ENCODE results near the gene FTHL17.

Gene FTHL17

DNA sequence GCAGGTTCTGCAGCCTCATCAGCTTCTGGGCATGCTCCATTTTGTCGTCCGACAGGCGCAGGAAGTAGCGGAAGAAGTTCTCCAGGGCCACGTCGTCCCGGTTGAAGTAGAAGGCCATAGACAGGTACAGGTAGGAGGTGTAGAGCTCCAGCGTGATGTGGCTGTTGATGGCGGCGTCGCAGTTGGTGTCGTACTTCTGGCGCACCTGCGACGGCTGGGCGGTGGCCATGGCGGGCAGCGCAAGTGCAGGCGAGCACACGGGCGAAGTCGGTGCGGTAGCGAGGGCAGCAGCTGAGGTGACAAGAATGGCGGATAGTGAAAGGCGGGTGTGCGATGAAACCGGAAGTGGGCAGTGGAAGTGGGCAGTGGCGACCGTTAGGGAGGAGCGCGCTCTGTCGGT, at the start of gene FTHL17:
TSS of gene FTHL17 (minus strand) at position 317 of the 400 bp plus-strand sequence. CDS start at position 229, 88 bp downstream.
- DNase-seq (ENCODE audit: low read depth, low spot score), result no peak

DNA sequence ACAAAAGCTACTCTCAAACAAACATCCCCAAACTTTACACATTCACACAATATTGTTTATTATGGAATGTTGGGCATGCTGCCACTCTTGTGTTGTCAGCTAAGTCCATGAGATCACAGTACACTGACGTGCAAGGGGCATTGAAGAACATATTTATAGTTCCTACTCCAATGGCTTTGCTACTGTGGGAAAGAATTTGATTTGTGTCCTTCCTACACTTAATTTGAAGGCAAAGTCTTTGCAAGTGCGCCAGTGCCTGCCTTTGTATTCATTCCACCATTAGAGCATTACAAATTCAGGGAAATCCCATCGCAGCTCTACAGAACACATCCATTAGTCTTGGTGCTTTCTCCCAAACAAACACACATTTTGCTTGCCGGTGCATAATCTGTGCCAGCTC, 45.4 kb upstream of the FTHL17 start:
- no peak for DNase-seq (ENCODE audit: low read depth, low spot score)

DNA sequence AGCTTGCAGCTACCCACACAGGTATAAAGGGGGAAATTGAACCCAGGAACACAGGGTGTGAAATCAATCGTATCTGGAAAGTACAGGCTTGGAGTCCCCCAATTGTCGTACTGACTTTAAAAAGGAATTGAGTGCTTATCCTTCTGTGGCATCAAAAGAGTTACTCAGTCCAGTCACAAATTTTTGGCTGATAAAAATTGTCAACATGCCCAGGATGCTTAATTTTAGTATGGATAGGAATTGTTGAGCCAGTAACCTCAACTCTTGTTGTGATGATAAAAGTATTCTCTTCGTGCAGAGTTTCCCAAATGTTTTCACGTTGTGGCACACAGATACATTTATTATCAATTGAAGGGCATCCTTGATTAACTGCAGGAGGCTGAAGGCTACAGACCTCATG, 43.6 kb upstream of the FTHL17 start:
- no peak for DNase-seq (ENCODE audit: low read depth, low spot score)

DNA sequence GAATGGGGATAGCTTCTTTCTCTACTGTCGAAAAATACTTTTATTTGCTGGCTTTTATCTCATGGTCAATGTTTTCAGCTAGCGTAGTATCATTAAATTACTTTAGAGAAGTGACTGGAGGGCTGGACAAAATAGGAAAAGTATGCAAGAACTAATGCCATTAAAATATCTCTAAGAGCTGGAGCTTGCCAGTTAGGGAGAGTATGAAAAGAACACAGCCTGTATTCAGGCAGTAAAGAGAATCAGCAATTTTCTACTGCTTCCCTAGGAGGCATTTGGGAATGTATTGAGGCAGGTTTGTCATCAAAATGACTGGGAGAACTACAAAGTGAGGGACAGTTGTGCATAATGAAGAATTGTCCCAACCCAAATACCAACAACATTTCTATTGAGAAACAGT, 43.0 kb upstream of the FTHL17 start:
- DNase-seq (ENCODE audit: low read depth, low spot score), result no peak

DNA sequence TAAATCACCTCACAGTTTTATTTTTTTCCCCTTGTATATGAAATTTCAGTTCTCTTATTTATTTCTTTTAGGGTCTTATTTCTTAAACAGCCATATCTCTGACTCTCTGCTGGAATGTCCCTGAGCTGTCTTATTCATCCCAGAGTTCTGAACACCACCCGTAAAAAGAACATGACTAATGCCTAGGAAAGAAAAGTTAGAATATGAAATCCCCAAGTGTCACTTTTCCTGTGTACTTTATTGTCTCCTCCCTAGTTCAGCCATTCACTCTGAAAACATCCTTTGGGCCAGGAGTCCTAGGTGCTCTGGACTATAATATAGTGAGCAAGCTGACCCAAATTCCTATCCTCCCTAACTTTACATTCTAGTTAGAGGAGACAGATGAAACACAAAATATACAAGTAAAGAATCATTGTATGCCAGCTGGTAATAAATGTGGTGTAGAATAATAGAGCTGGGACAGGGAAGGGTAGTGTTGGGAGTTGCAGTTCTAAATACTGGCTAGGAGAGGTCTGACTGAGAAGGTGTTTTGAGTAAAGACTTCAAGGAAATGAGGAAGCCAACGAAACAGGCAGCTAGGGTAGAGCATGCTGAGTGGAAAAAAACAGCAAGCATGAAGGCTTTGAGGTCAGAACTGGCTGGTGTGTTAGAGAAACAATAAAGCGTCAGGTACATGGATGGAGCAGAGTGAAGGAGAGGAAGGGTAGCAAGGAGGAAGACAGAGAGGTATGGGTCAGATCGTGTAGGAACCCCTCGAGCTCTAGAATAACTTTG, 40.6 kb upstream of the FTHL17 start:
- no peak for DNase-seq (ENCODE audit: low read depth, low spot score)

DNA sequence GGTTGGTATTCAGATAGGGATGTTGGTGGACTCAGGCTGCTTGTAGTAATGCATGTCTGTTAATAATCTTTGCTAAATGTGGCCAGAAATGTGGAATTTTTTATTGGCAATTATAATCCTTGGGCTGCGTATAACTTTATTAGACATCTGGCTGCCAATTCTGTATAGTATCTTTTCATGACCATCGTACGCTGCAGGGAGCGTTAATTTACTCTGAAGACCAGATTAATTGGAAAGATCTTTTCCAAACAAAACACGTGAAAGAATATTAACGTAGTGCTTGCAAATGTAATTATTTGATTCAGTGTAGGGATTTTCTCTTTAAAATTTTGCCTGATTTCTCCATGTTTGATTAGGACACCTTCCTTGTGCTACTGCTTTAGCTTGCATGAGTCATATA, 38.8 kb upstream of the FTHL17 start:
- DNase-seq (ENCODE audit: low read depth, low spot score), result no peak

DNA sequence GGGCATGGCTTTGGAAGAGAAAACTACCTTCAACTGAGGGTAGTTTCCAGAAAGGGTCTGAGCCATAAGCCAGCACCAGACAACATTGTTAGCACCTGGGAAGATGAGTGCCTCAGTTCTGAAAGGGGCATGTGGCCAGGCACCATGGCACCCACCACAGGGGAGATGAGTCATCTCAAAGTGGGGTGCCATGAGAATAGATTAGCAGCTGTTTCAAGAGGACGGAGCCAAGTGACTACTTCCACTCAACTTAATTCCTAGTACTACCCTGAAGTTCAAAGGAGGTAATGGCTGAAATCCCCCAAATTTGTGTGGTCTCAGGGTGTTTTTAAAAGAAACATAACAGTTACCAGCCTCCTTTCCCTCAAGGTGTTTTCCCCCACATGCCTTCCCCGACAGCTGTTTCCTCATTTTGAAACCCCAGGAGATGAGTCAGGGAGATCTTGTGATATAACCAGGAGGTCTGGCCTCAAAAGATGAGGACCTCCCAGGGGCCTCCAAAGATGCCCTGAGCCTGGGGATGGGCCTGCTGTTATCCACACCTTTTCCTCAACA, 27.8 kb upstream of the FTHL17 start:
- no peak for DNase-seq (ENCODE audit: low read depth, low spot score)

DNA sequence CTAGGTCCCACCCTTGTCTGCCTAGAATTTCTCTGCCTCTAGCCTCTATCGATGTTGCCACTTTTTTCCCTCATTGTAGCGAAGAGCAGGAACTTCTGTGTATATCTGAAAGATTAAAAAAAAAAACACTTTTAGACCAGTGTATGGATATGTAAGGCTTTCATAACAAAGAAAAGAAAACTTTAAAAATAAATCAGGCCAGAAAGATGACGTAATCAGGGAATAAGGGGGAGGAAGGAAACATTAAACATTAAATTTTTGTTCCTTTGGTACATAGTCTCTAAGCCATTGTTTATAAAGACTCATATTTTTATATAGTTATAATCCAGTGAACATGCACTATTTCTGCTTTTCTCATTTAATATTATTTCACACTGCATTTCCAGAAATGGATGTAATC, 26.2 kb upstream of the FTHL17 start:
- no peak for DNase-seq (ENCODE audit: low read depth, low spot score)

DNA sequence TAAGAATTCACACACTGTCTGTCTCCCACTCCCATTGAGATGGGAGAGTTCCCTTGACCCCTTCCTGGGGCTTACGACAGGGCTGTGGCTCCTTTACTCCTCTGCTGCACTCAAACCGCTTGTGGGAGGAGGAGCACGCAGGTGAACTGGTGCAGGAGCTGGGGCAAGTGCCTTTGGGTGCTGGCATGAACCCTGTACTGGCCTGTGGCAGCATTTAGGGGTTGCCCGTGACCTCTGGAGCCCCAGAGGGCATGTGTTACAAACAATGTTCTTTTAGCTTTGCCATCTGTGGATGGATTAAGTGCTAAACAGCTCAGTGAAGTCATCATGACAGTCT, 21.8 kb upstream of the FTHL17 start:
- no peak for DNase-seq (ENCODE audit: low read depth, low spot score)

DNA sequence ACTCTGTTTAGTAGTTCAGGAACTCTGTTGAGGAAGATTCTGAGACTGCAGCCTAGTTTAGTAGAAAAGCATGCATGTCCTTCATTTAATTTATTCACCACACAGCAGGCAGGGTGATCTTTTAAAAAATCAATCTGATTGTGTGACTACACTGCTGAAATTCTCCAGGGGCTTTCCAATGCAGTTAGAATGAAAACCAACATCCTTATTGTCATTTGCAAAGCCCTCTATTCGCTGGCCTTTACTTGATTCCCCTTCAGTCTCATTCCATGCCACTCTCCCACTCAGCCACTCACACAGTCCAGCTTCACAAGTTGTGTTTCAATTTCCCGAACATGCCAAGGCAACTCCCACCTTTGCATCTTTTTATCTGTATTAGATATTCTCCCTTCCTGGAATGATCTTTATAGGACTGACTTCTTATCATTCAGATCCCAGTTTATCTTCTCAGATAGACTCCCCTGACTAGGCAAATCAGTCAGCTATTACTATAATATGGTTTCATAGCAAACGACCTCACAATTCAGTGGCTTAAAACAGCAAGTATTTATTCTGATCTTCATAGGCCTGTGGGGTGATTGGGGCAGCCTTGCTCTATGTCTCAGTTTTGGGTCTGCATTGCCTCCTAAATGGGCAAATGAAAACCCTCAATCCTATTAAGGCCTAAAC, 21.3 kb upstream of the FTHL17 start:
- no peak for DNase-seq (ENCODE audit: low read depth, low spot score)

DNA sequence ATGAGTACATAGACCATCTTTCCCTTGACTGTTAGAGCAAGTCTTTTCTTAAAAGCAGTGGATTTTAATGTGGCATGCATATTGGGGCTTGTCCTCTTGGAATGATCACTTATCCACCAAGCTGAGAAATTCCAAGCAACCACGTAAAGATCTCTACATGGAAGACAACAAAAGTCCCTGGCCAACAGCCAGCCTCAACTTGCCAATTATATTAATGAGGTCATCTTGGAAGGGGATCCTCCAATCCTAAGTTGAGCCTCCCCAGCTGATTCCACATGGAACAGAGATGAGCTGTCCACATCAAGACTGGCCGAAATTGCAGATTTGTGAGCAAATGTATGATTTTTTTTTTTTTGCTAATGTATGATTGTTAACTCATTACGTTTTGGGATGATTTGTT, 20.6 kb upstream of the FTHL17 start:
- no peak for DNase-seq (ENCODE audit: low read depth, low spot score)

DNA sequence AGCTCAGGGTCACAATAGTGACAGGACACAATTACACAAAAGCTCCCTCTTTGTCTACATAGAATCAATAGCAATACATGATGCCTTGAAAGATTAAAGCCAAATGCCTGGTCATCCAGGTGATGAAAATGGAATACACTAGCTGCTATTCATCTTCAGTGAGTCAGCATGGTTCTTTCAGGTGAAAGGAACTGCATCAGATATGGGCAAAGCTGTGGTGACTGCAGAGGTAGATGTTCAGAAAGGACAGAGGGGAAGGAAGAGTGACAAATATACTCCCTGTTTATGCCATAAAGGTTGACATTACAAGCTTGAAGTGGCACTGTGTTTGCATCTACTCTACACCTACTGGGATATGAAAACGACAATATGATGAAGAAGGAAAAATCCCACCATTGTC, 20.0 kb upstream of the FTHL17 start:
- DNase-seq (ENCODE audit: low read depth, low spot score), result no peak

DNA sequence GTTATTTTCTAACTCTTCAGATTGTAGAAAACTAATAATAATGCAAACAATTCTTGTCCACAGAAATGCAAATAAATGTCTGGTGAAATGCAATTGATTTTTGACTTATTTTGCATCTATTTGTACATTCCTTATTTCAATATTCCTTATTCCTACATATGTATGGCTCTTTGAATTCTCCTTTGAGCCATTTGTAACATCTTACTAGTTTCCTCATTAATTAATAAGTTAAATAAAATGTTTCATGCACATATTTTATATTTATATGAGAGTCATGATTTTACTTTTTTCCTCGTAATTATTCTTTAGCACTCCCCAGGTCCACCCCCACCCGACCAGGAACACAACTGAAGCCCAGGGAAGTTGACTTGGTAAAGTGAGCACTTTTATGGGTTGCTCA, 2.7 kb upstream of the FTHL17 start:
- no peak for DNase-seq (ENCODE audit: low read depth, low spot score)

DNA sequence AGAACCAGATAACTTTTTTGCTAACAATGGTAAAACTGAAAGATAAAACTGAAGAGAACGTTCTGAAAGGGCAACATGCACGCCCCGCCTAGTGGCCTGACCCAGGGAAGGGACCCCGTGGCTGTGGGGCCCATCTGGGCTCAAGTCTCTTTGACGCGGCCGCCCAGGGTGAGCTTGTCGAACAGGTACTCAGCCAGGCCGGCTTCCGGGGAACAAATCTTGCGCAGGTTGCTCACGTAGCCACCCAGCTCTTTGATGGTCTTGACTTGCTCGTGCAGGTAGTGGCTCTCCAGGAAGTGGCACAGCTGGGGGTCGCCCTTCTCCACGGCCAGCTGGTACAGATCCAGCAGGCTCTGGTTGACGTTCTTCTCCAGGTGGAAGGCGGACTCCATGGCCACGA, 579 bp downstream of the FTHL17 start:
- no peak for DNase-seq (ENCODE audit: low read depth, low spot score)

DNA sequence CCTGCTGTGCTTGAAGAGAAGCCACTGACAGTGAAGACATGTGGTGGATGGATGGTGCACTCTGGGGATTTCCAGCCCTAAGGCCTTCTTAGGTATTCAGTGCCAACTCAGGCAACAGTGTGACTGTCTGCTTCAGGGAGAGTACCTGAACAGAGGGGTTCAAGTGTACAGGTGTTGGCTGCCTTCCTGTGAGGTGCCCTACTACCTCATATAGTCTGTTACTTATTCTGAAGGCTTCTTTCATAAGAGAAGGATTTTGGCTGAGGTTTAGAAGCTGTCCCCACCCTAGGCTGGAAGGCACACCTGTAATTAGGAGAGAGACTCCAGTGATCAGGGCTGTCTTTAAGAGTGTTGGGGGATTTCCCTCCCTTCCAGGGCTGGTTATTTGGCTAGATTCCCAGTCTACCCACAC, 1.8 kb downstream of the FTHL17 start:
- no peak for DNase-seq (ENCODE audit: low read depth, low spot score)

DNA sequence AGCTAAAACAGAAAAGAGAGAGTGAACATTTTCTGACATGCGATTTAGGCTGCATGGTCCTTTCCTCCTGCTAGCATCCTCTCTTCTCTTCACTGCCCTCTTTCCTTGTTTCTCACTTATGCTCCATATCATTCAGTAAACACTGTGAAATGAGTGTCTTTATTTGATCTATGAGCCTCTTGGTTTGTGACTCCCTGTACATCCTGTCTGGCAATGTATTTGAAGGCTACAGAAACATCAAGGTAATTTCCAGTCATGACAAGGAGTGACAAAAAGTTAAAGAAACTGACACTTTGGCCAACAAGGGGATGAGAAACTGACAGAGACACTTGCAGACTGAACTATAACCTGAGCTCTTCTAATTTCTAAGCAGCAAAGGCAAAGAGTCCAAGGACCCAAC, 8.7 kb downstream of the FTHL17 start:
- no peak for DNase-seq (ENCODE audit: low read depth, low spot score)

DNA sequence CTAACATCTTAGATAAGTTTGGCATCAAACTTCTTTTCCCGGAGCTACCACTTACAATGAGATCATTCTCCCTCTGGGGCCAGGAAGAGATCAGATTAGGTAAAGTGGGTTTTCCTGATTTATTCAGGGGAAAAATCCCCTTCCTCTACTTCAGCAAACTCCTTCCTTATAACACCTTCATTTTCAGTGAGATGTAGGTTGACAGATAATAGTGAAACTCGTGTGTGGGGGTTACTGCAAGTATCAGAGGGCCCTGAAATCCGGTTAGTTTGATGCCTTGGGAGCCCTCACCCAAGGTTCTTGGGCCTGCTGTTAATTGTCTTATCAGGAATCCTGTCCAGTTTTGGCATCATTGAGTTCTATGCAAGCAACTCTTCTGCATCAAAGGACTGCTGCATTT, 10.8 kb downstream of the FTHL17 start:
- no peak for DNase-seq (ENCODE audit: low read depth, low spot score)

DNA sequence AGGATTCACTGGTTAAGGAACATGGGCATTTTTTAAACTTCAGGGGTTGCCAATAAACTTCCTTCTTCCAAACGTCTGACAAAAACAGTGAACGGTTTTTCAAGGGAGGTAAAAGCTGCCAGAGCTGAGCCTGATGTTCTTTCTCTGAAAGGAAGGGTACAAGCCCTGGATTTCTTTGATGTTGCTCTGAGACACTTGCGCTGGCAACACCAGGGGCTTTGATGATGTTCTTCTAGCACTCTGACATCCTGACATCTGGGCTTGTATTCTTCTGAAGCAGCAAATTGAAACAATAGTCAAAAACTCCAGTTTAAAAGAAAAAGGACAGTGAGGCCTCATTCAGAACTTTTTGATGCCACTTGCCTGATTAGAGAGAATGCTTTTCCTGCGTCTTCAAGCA, 11.8 kb downstream of the FTHL17 start:
- no peak for DNase-seq (ENCODE audit: low read depth, low spot score)

DNA sequence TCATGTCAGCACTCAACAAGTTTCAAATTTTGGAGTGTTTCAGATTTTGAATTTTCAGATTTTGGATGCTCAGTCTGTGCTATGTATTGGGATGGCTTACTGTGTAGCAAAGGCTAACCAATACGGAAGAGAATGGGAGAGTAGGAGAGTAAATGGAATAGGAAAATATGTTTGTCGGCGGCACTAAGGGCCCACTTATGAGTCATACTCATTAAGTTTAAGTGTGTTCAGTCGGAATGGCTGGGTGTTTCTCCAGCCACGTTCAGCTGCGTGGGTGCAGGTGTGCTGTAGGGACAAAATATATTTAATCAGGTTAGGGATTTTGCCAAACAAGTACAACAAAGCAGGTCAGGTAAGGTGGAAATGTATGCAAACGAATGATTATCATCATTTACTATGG, 13.6 kb downstream of the FTHL17 start:
- no peak for DNase-seq (ENCODE audit: low read depth, low spot score)

DNA sequence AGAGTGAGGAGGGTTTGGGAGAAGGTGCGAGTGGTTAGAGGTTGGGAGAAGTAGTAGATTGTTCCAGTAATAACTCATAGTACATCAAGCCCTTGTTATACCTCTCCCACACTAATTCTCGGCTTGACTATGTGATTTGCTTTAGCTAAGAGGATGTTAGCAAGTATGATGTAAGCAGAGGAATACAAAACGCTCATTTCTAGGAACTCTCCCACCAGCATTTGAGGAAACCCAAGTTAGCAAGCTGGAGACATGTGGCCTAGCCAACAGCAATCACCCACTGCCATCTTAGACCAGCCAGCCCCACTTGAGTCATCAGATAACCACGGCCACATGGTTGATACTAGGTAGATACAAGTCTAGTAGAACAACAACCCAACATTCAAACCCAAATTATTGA, 14.2 kb downstream of the FTHL17 start:
- no peak for DNase-seq (ENCODE audit: low read depth, low spot score)

DNA sequence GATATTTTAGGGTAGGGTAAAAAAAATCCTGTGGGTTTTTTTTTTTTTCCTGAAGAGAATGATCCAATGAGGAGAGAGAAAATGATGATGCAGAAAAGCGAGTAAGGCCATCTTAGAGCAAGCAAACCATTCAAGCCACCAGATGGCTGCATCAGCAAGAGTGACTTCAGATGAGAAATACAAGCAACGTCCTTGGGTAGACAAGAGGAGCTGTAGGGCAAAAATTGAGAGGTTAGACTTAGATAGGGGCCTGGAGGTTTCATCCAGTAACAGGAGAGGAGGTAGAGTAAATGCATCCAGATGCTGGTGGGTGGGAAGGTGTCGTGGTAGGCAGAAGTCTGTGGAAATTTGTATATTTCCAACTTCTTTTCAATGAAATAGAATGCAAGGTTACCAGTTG, 14.6 kb downstream of the FTHL17 start:
- no peak for DNase-seq (ENCODE audit: low read depth, low spot score)

DNA sequence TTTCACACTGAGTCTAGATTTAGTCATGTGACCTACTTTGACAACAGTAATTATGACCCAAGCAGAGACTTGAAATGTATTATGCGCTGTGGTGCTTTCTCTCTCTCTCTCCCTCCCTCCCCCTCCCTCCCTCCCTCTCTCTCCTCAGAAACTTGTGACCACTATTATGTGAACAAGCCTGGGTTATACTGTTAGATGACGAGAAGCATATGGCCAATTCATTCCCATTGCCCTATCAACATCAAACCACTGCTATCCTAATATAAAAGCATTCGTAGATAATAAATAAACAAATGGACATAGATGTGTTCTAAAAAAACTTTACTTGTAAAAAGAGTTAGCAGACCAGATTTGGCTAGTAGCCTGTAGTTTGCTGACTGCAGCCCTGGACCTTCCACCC, 18.2 kb downstream of the FTHL17 start:
- DNase-seq (ENCODE audit: low read depth, low spot score), result no peak

DNA sequence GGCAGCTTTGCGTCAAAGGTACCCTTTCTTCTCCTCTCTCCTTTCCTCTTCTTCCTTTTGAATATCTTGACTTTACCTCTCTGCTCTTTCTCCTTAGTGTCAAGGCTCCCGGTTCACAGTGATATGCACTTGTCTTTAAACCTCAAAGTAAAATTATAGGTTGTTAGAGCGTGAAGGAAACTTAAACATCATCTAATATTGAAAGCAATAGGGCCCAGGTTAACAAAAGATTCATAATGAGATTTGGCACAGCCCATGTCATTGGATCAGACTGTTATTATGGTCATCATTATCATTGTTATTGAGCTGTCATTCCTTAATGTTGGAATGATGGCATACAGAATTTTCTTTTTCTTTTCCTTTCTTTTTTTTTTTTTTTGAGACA, 32.5 kb downstream of the FTHL17 start:
- DNase-seq (ENCODE audit: low read depth, low spot score), result no peak
